Activated CD8-positive, alpha-beta memory T cell treated with anti-CD3 and anti-CD28 coated beads, Interleukin-2, amount 50 U/mL, for 24 hours (primary cell): ENCODE results near the gene CAMTA1.

ENCODE experiments used
- DNase-seq: peaks from one replicate; pipeline ENCODE4 v3.0.0-alpha.2; 2020; ENCODE audit errors: extremely low read depth

Gene CAMTA1

DNA sequence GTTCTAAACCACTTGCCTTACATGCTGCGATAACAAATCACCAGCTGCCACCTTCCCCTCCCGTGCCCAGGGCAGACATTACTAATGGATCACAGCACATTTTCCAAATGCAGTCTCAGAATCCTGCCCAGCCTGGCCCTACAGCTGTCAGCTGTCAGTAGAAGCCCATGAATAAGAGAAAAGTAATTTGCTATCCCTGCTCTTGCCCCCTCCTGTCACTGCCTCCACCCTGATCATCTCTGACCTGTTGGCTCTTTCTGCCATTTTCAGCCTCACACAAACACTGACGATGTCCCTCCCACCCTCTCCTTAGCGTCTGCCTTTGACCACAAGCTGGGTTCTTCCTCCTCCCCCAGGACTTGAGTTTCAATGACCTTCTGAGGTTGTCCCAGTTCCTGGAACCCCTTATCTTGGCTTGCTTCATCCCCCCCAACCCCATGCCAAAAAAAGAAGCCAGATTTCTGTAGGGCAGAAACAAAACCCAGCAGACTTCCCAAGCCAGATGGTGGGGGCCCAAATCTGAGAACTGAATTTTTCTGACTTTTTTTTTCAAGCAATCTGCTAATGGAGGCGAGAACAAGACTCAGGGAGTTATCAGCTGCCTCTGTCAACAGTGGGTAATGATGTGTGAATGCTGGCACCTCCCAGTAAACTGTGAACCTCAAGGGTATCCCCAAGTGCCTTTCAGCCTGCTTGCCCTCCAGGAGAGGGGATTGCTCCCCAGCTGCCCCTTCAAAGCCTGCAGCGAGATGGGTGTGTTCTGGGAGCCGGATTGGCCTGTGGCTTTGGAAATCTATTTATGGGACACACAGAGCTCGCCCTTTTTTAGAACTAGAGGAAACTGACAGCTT, 769.4 kb downstream of the CAMTA1 start:
- no peak for DNase-seq

GRCh38 chr1:7555391-7556185, 770.3 kb downstream of the CAMTA1 start:
- no peak for DNase-seq

DNA sequence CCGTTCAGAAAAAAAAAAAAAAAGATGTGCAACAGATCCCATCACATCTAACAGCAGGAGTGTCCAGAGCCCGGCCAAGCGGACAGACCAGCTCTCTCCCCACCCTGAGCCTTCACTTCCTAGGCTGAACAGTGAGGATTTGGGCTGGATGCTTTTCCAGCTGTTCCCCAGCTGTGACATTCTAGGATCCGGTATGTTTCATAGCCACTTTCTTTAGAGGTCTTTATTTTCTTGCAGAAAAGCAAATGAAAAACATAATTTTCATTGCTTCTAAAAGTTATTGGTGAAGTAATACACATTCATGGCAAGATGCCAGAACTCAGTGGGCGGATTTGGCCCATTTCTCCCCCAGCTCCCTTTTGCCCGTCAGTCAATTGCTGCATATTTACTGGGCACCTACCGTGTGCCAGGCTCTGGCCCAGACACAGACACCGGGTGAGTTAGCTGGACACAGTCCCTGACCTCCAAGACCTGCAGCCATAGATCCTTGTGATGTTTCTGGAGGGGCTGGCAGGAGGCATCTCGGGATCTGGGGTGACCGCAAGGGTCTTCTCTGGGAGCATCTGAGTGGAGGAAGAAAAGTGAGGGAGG, 772.1 kb downstream of the CAMTA1 start:
- no peak for DNase-seq

DNA sequence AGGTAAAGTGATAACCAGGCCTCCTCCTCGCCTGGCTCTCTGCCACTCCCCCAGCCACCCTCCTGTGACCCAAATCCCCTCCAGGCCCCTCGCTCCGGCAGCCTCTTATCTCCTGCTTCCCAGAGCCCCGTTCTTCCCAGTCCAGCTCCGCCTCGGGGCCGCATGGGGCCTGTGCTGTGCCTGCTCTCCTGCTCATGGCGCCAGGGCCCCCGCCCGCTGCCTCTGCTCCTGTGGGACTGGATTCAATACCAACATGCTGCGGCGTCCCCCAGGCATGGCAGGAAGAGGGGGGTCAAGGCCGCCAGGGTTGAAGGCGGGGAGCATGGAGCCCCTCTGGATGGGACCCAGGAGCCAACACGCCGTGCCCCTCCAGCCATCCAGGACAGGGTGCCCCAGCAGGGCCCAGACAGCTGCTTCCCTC, 772.8 kb downstream of the CAMTA1 start:
- no peak for DNase-seq

DNA sequence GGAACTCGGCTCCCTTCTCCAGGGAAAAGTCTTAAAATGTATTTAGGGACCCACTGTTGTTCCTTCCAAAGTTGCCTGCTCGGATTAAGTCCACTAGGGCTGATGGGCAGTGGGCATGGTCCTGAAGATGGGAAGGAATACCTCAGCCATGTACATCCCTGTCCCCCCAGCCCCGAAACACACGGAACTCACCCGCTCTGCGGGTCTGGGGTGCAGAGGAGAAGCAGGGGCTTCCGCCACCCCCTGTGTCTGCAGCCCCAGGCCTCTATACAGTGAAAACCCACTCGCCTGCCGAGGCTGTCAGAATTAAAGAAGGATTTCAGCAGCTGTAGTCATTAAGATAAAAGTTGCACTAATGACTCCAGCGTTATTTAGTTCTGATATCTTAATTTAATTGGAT, 773.2 kb downstream of the CAMTA1 start:
- no peak for DNase-seq

GRCh38 chr1:7558921-7559869, 773.9 kb downstream of the CAMTA1 start:
- no peak for DNase-seq

DNA sequence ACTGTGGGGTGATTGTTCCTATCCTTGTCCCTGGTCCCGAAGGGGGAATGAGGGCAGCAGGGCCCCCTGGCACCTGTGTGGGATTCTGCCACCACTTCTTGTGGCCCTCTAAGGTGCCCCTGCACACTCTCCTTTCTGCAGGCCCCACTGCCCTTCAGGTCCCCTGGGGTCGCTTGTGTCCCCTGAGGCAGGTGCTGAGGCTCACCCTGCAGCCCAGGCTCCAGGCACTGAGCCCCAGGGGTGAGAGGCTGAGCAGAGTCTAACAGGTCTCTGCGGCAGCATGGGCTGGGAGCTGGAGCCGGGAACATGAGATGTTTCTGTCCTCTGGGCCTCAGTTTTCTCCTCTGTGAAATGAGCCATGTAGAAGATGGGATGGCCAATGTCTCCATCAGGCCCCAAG, 774.9 kb downstream of the CAMTA1 start:
- no peak for DNase-seq

DNA sequence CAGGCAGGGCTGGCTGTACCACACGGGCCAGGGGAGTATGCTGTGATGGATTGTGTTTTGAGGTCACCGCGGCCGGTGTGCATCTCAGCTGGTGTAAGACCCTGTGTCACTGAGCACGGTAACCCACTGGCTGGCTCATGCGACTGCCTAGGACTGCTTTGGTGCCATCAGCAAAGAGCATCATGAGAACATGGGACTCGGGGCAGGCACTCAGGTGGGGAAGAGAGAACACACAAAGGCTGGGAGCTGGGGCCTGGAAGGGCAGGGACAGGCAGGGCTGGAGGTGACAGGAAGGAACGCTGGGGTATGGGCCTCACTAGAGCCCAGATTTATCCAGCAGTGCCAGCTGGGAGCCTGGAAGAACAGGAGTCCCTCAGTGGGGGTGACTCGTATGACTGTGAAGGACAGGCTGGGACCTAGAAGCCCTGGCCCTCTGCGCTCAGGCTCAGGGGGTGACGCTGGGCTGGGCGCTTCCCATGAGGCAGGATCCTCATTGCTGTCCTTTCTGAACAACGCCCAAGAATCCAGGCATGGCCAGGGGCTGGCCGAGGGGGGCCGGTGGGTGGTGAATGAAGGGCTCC, 775.4 kb downstream of the CAMTA1 start:
- DNase-seq = no peak

GRCh38 chr1:7561331-7561921, 776.2 kb downstream of the CAMTA1 start:
- DNase-seq = no peak

DNA sequence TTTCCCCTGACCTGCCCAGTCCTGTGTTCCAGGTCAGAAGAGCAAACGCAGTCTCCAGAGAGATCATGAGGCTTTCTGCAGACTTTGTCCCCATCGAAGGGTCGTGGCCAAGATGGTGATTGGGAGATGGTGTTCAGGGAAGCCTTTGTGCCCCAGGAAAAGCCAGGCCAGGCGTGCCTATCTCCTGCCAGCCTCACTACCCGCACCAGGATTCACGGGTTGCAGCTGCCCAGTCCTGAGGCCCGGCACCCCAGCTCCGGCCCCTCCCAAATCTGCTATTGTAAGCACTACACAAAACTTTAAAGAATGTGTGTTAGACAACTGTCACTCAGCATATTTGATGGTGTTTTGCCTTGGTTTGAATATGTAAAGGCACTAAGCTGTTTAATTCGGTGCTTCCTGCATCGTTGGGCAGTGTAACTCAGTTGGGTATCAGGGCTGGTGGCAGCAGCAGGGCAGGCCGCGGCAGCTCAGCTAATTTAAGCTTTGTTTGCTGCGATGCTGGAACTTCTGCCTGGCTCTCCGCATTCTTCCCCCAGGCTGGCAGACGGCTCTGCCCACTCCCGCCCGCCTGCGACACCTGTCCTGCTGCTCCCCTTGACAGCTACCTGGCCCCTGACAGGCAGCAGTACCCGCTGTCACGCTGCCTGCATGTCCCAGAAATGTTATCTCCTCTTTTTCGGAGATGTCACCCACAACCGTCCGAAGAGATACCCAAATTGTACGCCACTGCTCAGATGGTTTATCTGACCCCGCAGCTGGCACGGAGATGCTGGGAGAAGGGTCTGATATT, 776.9 kb downstream of the CAMTA1 start:
- DNase-seq = no peak

- DNase-seq = no peak
Measured at GRCh38 chr1:7562729-7563605, 777.7 kb downstream of the CAMTA1 start.

- no peak for DNase-seq
Measured at GRCh38 chr1:7564137-7564536, 778.9 kb downstream of the CAMTA1 start.

DNA sequence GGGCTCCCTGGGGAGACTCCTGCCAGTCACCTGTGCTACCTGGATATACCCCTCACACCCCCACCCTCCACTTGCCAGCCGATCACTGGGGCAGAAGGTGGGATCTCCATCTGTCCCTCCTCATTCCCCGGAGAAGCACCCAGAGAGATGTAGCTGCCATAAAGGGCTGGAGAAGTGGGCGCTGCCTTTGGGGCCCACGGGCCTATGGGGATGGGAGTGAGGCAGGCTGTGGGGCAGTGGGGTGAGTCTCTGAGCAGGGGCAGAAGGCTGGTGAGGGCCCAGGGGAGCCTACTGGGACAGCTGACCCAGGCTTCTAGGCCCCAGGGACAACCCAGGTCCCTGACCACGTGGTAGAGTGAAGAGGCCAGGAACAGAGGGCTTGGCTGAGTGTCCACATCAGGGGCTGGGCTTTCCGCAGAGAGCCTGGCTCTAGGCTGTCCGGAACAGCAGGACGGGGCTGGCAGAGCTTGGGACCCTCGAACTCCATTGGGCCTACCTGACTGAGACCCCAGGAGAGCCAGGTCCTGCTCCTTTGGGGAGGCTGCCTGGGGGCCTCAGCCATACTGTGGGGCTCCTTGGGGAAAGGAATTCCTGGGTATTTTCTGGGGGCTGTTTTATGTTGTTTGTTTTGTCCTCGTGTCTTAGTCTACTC, 780.0 kb downstream of the CAMTA1 start:
- no peak for DNase-seq

DNA sequence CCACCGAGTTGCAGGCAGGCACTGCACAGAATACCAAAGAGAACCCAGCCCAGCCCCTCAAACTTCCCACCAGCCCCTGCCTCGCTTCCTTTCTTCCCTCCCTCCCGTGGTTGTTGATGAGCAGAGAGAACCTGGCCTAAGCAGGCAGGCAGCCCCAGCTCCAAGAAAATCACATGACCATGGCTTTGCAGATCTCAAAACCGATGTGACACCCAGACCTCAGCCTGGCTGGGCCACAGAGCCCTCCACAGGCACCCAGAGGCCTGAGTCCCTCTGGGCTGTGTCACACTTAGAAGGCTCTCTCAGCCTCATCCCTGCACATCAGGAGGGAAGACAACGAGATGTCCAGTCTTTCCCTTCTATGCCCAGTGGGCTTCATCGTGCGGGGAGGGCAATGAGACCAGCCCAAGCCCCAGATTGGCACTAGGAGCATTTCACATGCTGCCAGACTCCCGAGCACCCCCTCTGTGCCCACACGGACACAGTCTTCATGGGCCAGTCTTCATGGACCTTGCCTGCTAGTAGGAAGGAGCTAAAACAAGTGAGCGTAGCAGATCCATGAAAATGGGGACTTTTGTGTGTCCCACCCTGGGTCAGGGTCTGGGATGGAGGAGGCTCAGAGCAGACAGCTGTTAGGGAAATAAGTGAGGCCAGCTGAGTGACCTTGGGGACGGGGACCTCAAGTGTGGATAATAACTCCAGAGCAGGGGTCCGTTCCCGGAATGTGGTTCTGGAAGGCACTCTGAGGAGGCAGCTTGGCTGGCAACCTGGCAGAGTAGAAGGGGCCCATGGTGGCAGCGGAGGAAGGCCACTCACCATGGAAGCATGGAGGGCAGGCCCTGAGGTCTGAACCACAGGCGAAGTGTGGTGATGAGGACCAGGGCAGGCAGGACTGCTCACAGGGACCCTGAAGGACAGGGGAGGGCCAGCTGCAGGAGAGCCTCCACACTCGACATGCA, 781.4 kb downstream of the CAMTA1 start:
- DNase-seq = no peak

DNA sequence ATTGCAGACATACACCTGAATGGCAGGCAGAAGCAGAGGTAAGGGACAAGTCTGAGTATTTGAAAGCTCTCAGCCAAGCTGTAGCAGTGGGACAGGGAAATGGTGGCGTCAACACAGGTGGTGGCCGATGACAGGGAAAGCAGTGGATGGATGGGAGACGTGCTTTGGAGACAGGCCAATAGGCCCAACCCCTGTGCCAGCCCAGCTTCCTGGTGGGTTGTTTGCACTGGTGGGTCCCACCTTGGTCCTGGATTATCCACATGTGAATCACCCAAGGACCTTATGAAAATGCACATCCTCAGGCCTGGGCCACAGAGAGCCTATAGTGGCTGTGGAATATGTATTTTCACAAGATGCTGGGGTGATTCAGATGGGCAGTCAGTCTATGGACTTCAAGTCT, 782.1 kb downstream of the CAMTA1 start:
- DNase-seq = no peak

DNA sequence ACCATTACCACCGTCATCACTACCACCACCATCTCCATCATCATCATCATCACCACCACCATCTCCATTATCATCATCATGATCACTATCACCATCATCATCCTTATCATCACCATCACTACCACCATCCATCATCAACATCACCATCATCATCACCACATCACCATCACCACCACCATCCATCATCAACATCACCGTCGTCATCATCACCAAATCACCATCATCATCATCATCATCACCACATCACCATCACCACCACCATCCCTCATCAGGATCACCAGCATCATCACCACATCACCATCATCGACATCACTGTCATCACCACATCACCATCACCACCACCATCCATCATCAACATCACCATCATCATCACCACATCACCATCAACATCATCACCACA, 782.8 kb downstream of the CAMTA1 start:
- no peak for DNase-seq

- no peak for DNase-seq
Measured at GRCh38 chr1:7568901-7569524, 783.8 kb downstream of the CAMTA1 start.
